ENCODE measurements around the gene PAH. TPM values are rescaled to one million over a fixed set of nuclear protein-coding genes. Genes with fewer than 3 reads are reported as not detected.

The PAH gene
- total and polyA plus RNA-seq, 2 donors (not counting 3 experiments of a cell fraction or from before 2014, with no cell fraction given) = not detected

DNA sequence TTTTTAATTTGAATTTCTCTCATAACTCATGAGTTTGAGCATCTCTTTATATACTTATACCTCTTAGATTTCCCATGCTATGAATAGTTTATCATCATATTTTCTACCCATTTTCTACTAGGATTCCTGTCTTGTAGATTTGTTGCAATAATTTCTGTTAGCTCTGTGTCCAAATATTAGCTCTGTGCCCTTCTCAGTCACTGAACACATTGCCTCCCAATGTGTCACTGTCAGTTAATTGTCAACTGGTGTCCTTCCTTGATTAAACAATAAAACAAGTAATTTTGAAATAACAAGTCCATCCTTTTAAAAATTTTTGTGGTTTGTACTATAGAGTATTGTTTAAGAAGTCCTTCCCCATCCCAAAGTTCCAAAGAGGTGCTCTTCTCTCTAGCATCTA is 4.2 kb upstream of the PAH start:
- FAIRE-seq = no peak
- no peak overlapping the region for H3K27ac ChIP-seq (ENCODE audit: insufficient read depth, low read depth, low read length)
- ChIA-PET CTCF (no interaction called here), POLR2A (no interaction called here)
- BruUV-seq (replicated peaks) = no TSS peak
- no peaks in the 10 kb centered on the region for H3K9me1 ChIP-seq (replicated peaks; ENCODE audit: control insufficient read depth, extremely low read depth, insufficient read depth, low read length)
- no peaks in the 10 kb centered on the region for H3K36me3 ChIP-seq (ENCODE audit: control insufficient read depth in 2 of 2, extremely low read depth in 1 of 2, insufficient read depth in 2 of 2, low read length in 2 of 2)
- intact Hi-C loops (cut with micrococcal nuclease) (no loop called here), dilution Hi-C loops (cut with MboI; ENCODE audit: extremely low pct_ligation_motif_present, low sequenced_read_pairs) (no loop called here)
- H3K4me3 ChIP-seq (replicated peaks in 1 of 3; ENCODE audit: insufficient read depth in 1 of 3, low read depth in 1 of 3, low read length in 3 of 3) = no peak overlapping the region
- no peak overlapping the region for H3K4me2 ChIP-seq (ENCODE audit: insufficient read depth, low read length)
- TF ChIP-seq JUN (IDR thresholded peaks at IDR 0.05; ENCODE audit: borderline replicate concordance, insufficient read depth, insufficient read length, low read depth) (no peak), EZH2 (IDR thresholded peaks at IDR 0.05; ENCODE audit: borderline replicate concordance, low read depth, low read length, severe bottlenecking) (no peak), MAX (IDR thresholded peaks at IDR 0.05; ENCODE audit: insufficient read depth, insufficient read length) (no peak), GATA2 (IDR thresholded peaks at IDR 0.05; ENCODE audit: insufficient read depth, insufficient read length, low read depth, low read length) (no peak), MYC (IDR thresholded peaks at IDR 0.05; ENCODE audit: low read depth, low read length) (no peak), FOS (IDR thresholded peaks at IDR 0.05; ENCODE audit: borderline replicate concordance, insufficient read depth, low read length) (no peak), POLR2A (IDR thresholded peaks at IDR 0.05; ENCODE audit: low read depth, low read length) (no peak), CTCF (IDR thresholded peaks at IDR 0.05; ENCODE audit: extremely low read depth in 1 of 2, insufficient read depth in 1 of 2, low read depth in 1 of 2, low read length in 2 of 2) (no peak)
- no peak overlapping the region for H3K9ac ChIP-seq (replicated peaks; ENCODE audit: extremely low read depth, insufficient read depth, low read length)
- H3K9me3 ChIP-seq (replicated peaks; ENCODE audit: control insufficient read depth, insufficient read depth, low read length) = peaks cover 4% of the 10 kb centered on the region
- no peak overlapping the region for H2AFZ ChIP-seq (ENCODE audit: low read depth, low read length)
- no peaks in the 10 kb centered on the region for H3K79me2 ChIP-seq (ENCODE audit: control insufficient read depth, insufficient read depth, low read length)
- DNase-seq (ENCODE audit: low read depth, low spot score) = no peak
- no peaks in the 10 kb centered on the region for H3K27me3 ChIP-seq (ENCODE audit: control insufficient read depth in 2 of 2, insufficient read depth in 2 of 2, low read length in 2 of 2)
- H4K20me1 ChIP-seq (replicated peaks; ENCODE audit: control insufficient read depth, extremely low read depth, insufficient read depth, low read length) = no peaks in the 10 kb centered on the region
- H3K4me1 ChIP-seq (ENCODE audit: control insufficient read depth, extremely low read depth, insufficient read depth, low read length) = no peaks in the 10 kb centered on the region

Data from endothelial cell of umbilical vein (primary cell).